SK-N-SH treated with all-trans-retinoic acid at 6 μM for 48 hours (cell line): ENCODE data around the gene AP2A2.

Experiments
- ATAC-seq: fragments of 200-7000 bp; cut with Tn5 transposase; 3 replicates; pipeline ENCODE4 v1.9.1; 2020; ENCODE audit warnings: mild to moderate bottlenecking, moderate library complexity
- CSRNP3 ChIP-seq: fragments of 250-450 bp; sonication (Bioruptor Pico); IDR thresholded peaks from 2 replicates; pipeline ENCODE4 v1.5.1; 2021; ENCODE audit warnings: mild to moderate bottlenecking, moderate library complexity
- ESRRG ChIP-seq: fragments of 250-450 bp; sonication (Bioruptor Pico); IDR thresholded peaks from 2 replicates; pipeline ENCODE4 v1.6.1; 2021; ENCODE audit warnings: mild to moderate bottlenecking
- GLIS3 ChIP-seq: fragments of 250-450 bp; sonication (Bioruptor Pico); IDR thresholded peaks from 2 replicates; pipeline ENCODE4 v1.5.0; 2020; ENCODE audit warnings: mild to moderate bottlenecking, moderate library complexity
- ISL1 ChIP-seq: fragments of 250-450 bp; sonication (Bioruptor Pico); IDR thresholded peaks from 2 replicates; pipeline ENCODE4 v2.1.2; 2022; ENCODE audit warnings: mild to moderate bottlenecking, moderate library complexity
- OSR1 ChIP-seq: fragments of 250-450 bp; sonication (Bioruptor Pico); IDR thresholded peaks from 2 replicates; pipeline ENCODE4 v1.8.0; 2022; ENCODE audit warnings: moderate library complexity, mild to moderate bottlenecking, inconsistent platforms
- PATZ1 ChIP-seq: fragments of 250-450 bp; sonication (Bioruptor Pico); IDR thresholded peaks from 2 replicates; pipeline ENCODE4 v1.8.0; 2020; ENCODE audit warnings: mild to moderate bottlenecking, moderate library complexity, borderline replicate concordance
- POU6F1 ChIP-seq: fragments of 250-450 bp; sonication (Bioruptor Pico); IDR thresholded peaks from 2 replicates; pipeline ENCODE4 v1.8.0; 2021; ENCODE audit warnings: low read depth, mild to moderate bottlenecking, moderate library complexity, borderline replicate concordance
- PPARA ChIP-seq: fragments of 250-450 bp; sonication (Bioruptor Pico); IDR thresholded peaks from 2 replicates; pipeline ENCODE4 v1.5.0; 2020; ENCODE audit warnings: mild to moderate bottlenecking, borderline replicate concordance
- RARB ChIP-seq: fragments of 250-450 bp; sonication (Bioruptor Pico); IDR thresholded peaks from 2 replicates; pipeline ENCODE4 v1.8.0; 2021; ENCODE audit warnings: mild to moderate bottlenecking, moderate library complexity
- SNAI2 ChIP-seq: fragments of 250-450 bp; sonication (Bioruptor Pico); IDR thresholded peaks from 2 replicates; pipeline ENCODE4 v1.5.0; 2020; ENCODE audit warnings: mild to moderate bottlenecking, moderate library complexity
- TCF4 ChIP-seq: fragments of 250-450 bp; sonication (Bioruptor Pico); IDR thresholded peaks from 2 replicates; pipeline ENCODE4 v1.8.0; 2021; ENCODE audit warnings: mild to moderate bottlenecking, moderate library complexity, borderline replicate concordance
- TOX ChIP-seq: fragments of 250-450 bp; sonication (Bioruptor Pico); IDR thresholded peaks from 2 replicates; pipeline ENCODE4 v1.8.0; 2021; ENCODE audit warnings: mild to moderate bottlenecking, moderate library complexity, borderline replicate concordance
- ZC3H10 ChIP-seq: fragments of 250-450 bp; sonication (Bioruptor Pico); IDR thresholded peaks from 2 replicates; pipeline ENCODE4 v1.5.1; 2021; ENCODE audit warnings: mild to moderate bottlenecking, moderate library complexity
- ZFP3 ChIP-seq: fragments of 250-450 bp; sonication (Bioruptor Pico); IDR thresholded peaks from 2 replicates; pipeline ENCODE4 v1.5.0; 2020; ENCODE audit warnings: mild to moderate bottlenecking, moderate library complexity
- ZFP30 ChIP-seq: fragments of 450-650 bp; formaldehyde crosslinking; IDR thresholded peaks from 2 replicates; pipeline ENCODE4 v1.5.0; 2022; ENCODE audit warnings: mild to moderate bottlenecking, moderate library complexity
- ZNF565 ChIP-seq: fragments of 450-650 bp; formaldehyde crosslinking; conservative IDR thresholded peaks from 2 replicates; pipeline ENCODE4 v1.5.0; 2020; ENCODE audit warnings: low read depth, mild to moderate bottlenecking, moderate library complexity
- ZNF70 ChIP-seq: fragments of 450-650 bp; formaldehyde crosslinking; IDR thresholded peaks from 2 replicates; pipeline ENCODE4 v1.5.0; 2020; ENCODE audit warnings: mild to moderate bottlenecking, moderate library complexity
- ZNF8 ChIP-seq: fragments of 450-650 bp; formaldehyde crosslinking; IDR thresholded peaks from 2 replicates; pipeline ENCODE4 v1.5.0; 2020; ENCODE audit warnings: mild to moderate bottlenecking, moderate library complexity
- TF ChIP-seq, protein P1 (sequence below): fragments of 250-450 bp; sonication (Bioruptor Pico); IDR thresholded peaks from 2 replicates; pipeline ENCODE4 v1.5.0; 2020; ENCODE audit warnings: mild to moderate bottlenecking, moderate library complexity

Gene AP2A2

DNA sequence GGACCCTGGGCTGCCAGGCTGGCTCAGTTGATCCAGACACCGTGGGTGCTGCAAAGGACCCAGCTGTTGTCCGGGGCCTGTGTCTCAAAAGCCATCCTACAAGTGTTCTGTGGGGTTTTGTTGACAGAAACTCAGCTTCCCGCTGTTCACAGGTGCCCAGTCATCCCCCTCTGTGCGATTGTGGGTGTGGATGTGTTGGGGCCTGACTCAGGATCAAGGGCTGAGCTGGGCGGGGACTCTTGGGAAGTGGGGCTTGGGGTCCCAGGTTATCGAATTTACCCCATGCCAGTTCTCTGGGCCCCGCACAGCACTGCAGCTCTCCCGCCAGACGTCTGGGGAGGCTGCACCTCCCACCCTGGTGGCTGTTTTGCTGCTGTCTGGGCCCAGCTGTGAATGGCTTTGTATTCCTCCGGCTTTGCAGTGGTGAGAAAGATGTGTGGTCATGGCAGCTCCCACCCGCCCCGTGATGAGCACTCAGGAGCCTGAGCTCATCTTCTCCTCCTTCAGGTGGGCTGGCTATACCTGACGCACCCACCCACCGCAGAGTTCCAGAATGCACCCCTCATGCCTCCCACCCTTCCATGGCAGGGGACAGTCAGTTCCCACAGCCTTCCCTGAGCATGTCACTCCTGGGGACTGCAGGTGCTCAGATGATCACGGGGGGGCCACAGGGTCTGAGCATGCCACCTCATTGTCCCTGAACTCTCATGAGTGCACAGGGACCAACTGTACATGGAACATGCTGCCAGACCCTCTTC, 3.6 kb upstream of the AP2A2 start:
- no peak for ATAC-seq
- TF ChIP-seq SNAI2: no peak
- no peak for TF ChIP-seq ZFP30 (CRISPR knock-in tag)
- no peak for TF ChIP-seq PATZ1 (CRISPR knock-in tag)
- no peak for TF ChIP-seq GLIS3 (CRISPR knock-in tag)
- TF ChIP-seq, all 23 proteins: peak for 0

GRCh38 chr11:923691-924405, 1.8 kb upstream of the AP2A2 start:
- TF ChIP-seq OSR1 (CRISPR knock-in tag) (no peak), TCF4 (CRISPR knock-in tag) (no peak), PPARA (CRISPR knock-in tag) (no peak), PATZ1 (CRISPR knock-in tag) (no peak), ISL1 (CRISPR knock-in tag) (no peak), ZNF70 (CRISPR knock-in tag) (no peak), ZNF565 (CRISPR knock-in tag) (no peak), ZNF8 (CRISPR knock-in tag) (no peak), RARB (CRISPR knock-in tag) (no peak), CSRNP3 (no peak), ZFP3 (CRISPR knock-in tag) (no peak), SNAI2 (no peak), GLIS3 (CRISPR knock-in tag) (no peak), ESRRG (CRISPR knock-in tag) (no peak)
- TF ChIP-seq, protein P1, sequence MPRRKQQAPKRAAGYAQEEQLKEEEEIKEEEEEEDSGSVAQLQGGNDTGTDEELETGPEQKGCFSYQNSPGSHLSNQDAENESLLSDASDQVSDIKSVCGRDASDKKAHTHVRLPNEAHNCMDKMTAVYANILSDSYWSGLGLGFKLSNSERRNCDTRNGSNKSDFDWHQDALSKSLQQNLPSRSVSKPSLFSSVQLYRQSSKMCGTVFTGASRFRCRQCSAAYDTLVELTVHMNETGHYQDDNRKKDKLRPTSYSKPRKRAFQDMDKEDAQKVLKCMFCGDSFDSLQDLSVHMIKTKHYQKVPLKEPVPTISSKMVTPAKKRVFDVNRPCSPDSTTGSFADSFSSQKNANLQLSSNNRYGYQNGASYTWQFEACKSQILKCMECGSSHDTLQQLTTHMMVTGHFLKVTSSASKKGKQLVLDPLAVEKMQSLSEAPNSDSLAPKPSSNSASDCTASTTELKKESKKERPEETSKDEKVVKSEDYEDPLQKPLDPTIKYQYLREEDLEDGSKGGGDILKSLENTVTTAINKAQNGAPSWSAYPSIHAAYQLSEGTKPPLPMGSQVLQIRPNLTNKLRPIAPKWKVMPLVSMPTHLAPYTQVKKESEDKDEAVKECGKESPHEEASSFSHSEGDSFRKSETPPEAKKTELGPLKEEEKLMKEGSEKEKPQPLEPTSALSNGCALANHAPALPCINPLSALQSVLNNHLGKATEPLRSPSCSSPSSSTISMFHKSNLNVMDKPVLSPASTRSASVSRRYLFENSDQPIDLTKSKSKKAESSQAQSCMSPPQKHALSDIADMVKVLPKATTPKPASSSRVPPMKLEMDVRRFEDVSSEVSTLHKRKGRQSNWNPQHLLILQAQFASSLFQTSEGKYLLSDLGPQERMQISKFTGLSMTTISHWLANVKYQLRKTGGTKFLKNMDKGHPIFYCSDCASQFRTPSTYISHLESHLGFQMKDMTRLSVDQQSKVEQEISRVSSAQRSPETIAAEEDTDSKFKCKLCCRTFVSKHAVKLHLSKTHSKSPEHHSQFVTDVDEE (CRISPR knock-in tag): no peak
- ATAC-seq: no peak

DNA sequence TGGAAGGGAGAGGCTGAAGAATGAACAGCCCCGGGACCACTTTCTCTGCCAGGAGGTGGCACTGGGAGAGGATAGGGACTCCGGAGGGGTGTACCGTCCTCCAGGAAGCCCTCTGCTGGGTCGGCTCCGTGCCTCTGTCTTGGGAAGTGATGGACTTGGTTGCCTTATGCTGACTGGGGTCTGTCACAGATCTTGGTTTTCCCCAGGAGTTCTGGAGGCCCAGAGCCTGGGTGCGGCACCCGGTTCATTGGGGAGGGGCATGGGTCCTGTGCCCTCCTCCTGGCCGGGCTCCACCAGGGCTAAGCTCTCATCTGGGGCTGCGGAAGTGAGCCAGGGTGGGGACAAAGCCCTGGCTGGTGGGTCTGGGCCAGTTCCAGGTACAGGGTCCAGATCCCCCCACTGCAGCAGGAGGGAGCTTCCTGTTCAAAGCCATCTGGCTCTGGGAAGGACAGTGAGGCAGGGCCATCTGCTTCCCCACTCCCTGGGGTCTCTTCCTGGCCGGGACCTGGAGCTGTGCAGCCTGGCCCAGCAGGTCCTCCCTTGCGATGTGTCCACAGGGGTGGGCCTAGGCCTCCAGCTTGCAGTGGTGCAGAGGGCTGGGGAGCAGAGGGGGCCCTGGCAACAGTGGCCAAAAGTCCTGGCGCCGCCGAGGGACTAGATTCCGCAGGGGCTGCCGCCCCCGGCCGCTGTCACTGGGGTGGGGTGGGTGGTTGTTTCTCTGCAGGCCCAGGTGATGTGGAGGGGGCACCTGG, 1.1 kb upstream of the AP2A2 start:
- no peak for ATAC-seq
- TF ChIP-seq ZNF8 (CRISPR knock-in tag) (no peak), RARB (CRISPR knock-in tag) (no peak), ESRRG (CRISPR knock-in tag) (no peak), ISL1 (CRISPR knock-in tag) (no peak), TOX (CRISPR knock-in tag) (no peak), GLIS3 (CRISPR knock-in tag) (no peak), ZC3H10 (no peak), POU6F1 (no peak)
